RWPE1 (cell line): ENCODE data around the gene TBX15.

ENCODE experiments used
- CTCF ChIA-PET: fragments of 350-600 bp; sonication (Branson Sonifier 250); formaldehyde crosslinking; extraction: SDS; loops from one replicate; lab custom pipeline; 2021; lab: Yijun Ruan, JAX
- POLR2A ChIA-PET: fragments of 400-600 bp; formaldehyde crosslinking; extraction: SDS; loops from one replicate; lab custom pipeline; 2020; ENCODE audit warnings: antibody characterized with exemption; ENCODE audit not compliant: low non-redundant PET; lab: Yijun Ruan, JAX
- DNase-seq: peaks from one replicate; pipeline ENCODE4 v3.0.0; 2012; ENCODE audit warnings: low spot score
- H3K27ac ChIP-seq: fragments of 450-650 bp; 2 replicates; pipeline ENCODE4 v1.5.1; 2017
- CTCF ChIP-seq: fragments of 450-650 bp; conservative IDR thresholded peaks from 2 replicates; pipeline ENCODE4 v1.5.1; 2017; ENCODE audit warnings: low read depth, mild to moderate bottlenecking

The TBX15 gene

GRCh38 chr1:118877668-118878396, 110.3 kb downstream of the TBX15 start:
- no peak for DNase-seq
- H3K27ac ChIP-seq, result no peak overlapping the region
- POLR2A ChIA-PET, result no interaction called here
- CTCF ChIA-PET, result interaction anchor here (0.6 kb wide), 1 partner anchor 12 kb away, joined by 6 read pairs; no protein-coding TSS in a partner anchor
- TF ChIP-seq CTCF, result no peak

GRCh38 chr1:118871582-118872171, 116.5 kb downstream of the TBX15 start:
- ChIA-PET POLR2A (no interaction called here), CTCF (no interaction called here)
- no peak overlapping the region for H3K27ac ChIP-seq
- no peak for TF ChIP-seq CTCF
- no peak for DNase-seq

- ChIA-PET POLR2A (no interaction called here), CTCF (no interaction called here)
- no peak for TF ChIP-seq CTCF
These were observed 119.8 kb downstream of the TBX15 start for GRCh38 chr1:118868387-118868786.

GRCh38 chr1:118866330-118866729, 121.8 kb downstream of the TBX15 start:
- CTCF ChIA-PET, result no interaction called here
- no peak for DNase-seq
- TF ChIP-seq CTCF, result no peak
- H3K27ac ChIP-seq, result no peak overlapping the region
- POLR2A ChIA-PET, result no interaction called here

More at GRCh38 chr1:118868387-118868786, 119.8 kb downstream of the TBX15 start:
- no peak for DNase-seq
- H3K27ac ChIP-seq, result no peak overlapping the region

GRCh38 chr1:118863688-118864087, 124.5 kb downstream of the TBX15 start:
- no peak for TF ChIP-seq CTCF
- ChIA-PET POLR2A (no interaction called here), CTCF (no interaction called here)
- DNase-seq, result no peak
- H3K27ac ChIP-seq, result no peak overlapping the region

- POLR2A ChIA-PET, result no interaction called here
- CTCF ChIA-PET, result no interaction called here
- no peak for TF ChIP-seq CTCF
- no peak overlapping the region for H3K27ac ChIP-seq
- no peak for DNase-seq
These were observed 125.4 kb downstream of the TBX15 start for GRCh38 chr1:118862755-118863154.
